Chondrocyte (in vitro differentiated cells): ENCODE results near the gene WFDC1. TPM values are rescaled to one million over a fixed set of nuclear protein-coding genes. Genes with fewer than 3 reads are reported as not detected.

Experiments
- DNase-seq: peaks from one replicate; pipeline ENCODE4 v3.0.0; 2021; ENCODE audit warnings: mixed read lengths, low spot score
- H3K27ac Mint-ChIP-seq: one replicate; pipeline ENCODE4 v1.8.0; 2021; ENCODE audit warnings: mild to moderate bottlenecking, moderate library complexity, mixed read lengths; ENCODE audit not compliant: unreplicated experiment
- H3K27me3 Mint-ChIP-seq: 2 replicates; pipeline ENCODE4 v1.8.0; 2021; ENCODE audit warnings: low read depth, mixed read lengths
- H3K36me3 Mint-ChIP-seq: 2 replicates; pipeline ENCODE4 v1.8.0; 2021; ENCODE audit warnings: low read depth, mixed read lengths
- H3K4me1 Mint-ChIP-seq: 2 replicates; pipeline ENCODE4 v1.8.0; 2021; ENCODE audit warnings: low read depth, mild to moderate bottlenecking, mixed read lengths
- H3K4me3 Mint-ChIP-seq: one replicate; pipeline ENCODE4 v1.8.0; 2021; ENCODE audit warnings: mild to moderate bottlenecking, moderate library complexity, mixed read lengths; ENCODE audit not compliant: unreplicated experiment
- H3K9me3 Mint-ChIP-seq: 2 replicates; pipeline ENCODE4 v1.8.0; 2021; ENCODE audit warnings: low read depth, mixed read lengths
- total RNA-seq: library from RNA; stranded (reverse); gene quantifications from 3 replicates; pipeline ENCODE4 v1.2.1, GENCODE V29; 2021
- TF ChIP-seq, protein P1 (sequence below): fragments of 200-600 bp; sonication (generic); IDR thresholded peaks from 2 replicates; pipeline ENCODE4 v1.5.0; 2021; ENCODE audit warnings: antibody characterized with exemption, mild to moderate bottlenecking, moderate library complexity

Gene WFDC1
- total RNA-seq, 1 donor from 2014 or later = 5.6 TPM

DNA sequence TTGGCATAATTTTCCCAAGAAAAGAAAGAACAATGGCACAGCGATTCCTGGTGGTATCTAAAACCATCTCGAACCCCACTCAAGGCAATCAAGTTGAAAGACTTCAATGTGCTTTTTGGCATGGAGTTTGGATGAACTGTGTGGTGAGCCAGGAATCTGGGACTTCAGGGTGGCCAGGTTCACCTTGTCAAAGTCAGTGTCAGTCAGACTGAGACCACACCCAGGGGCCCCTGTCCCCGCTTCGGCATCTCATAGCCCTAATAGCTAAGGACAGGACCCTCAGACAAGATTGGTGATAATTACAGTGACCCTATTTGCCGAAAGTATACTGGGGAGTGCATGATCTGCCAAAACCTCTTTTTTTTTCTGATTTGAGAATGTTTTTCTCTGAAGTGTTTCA lies 25.8 kb downstream of the WFDC1 start:
- TF ChIP-seq, protein P1, sequence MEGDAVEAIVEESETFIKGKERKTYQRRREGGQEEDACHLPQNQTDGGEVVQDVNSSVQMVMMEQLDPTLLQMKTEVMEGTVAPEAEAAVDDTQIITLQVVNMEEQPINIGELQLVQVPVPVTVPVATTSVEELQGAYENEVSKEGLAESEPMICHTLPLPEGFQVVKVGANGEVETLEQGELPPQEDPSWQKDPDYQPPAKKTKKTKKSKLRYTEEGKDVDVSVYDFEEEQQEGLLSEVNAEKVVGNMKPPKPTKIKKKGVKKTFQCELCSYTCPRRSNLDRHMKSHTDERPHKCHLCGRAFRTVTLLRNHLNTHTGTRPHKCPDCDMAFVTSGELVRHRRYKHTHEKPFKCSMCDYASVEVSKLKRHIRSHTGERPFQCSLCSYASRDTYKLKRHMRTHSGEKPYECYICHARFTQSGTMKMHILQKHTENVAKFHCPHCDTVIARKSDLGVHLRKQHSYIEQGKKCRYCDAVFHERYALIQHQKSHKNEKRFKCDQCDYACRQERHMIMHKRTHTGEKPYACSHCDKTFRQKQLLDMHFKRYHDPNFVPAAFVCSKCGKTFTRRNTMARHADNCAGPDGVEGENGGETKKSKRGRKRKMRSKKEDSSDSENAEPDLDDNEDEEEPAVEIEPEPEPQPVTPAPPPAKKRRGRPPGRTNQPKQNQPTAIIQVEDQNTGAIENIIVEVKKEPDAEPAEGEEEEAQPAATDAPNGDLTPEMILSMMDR = no peak
- peaks cover 20% of the 10 kb centered on the region for H3K27me3 Mint-ChIP-seq
- peaks cover 2% of the 10 kb centered on the region for H3K36me3 Mint-ChIP-seq
- no peak overlapping the region for H3K27ac Mint-ChIP-seq
- H3K4me1 Mint-ChIP-seq = no peaks in the 10 kb centered on the region
- DNase-seq = peak; percentile 29
- no peak overlapping the region for H3K4me3 Mint-ChIP-seq
- H3K9me3 Mint-ChIP-seq = peaks cover 3% of the 10 kb centered on the region

DNA sequence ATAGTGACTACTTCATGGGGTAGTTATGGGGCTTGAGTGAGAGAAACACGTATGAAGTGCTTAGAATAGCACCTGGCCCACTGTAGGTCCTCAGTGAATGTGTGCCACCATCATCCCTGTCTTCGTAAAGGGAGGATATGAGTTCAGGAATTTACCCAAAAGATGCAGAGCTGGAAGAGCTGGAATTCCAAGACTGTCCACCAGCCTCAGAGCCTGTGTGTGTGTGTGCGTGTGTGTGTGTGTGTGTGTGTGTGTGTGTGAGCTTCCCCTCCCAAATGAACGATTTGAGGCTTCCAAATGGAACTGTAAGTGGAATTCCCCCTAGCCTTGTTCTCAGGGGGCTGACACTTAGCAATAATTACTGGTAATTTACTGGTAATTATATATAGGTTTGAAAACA lies 27.3 kb downstream of the WFDC1 start:
- H3K4me3 Mint-ChIP-seq = no peak overlapping the region
- peaks cover 20% of the 10 kb centered on the region for H3K27me3 Mint-ChIP-seq
- H3K36me3 Mint-ChIP-seq = peaks cover 2% of the 10 kb centered on the region

DNA sequence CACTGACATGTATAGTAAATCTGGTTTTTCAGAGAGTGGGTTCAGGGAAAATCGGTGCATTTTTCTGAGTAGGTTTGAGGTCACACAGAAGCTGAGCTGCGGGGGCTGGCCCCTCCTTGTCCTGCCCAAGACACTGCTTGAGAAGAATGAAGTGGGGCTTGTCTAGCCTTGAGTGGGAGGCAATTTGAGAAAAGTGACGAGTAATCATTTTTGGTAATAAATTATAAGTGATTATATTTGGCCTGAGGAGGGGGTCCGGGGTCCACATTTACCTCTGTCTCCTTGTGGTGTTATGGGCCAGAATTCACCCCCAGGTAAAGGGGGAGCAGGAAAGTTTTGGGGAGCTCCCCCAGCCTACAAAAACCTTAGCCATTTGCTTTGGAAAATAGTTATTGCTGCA lies 28.1 kb downstream of the WFDC1 start:
- TF ChIP-seq, protein P1 = no peak
- peak; percentile 2 for DNase-seq
- H3K36me3 Mint-ChIP-seq = peaks cover 1% of the 10 kb centered on the region
- no peaks in the 10 kb centered on the region for H3K4me1 Mint-ChIP-seq
- H3K27me3 Mint-ChIP-seq = peaks cover 20% of the 10 kb centered on the region
- no peak overlapping the region for H3K4me3 Mint-ChIP-seq
- H3K9me3 Mint-ChIP-seq = peaks cover 2% of the 10 kb centered on the region
- no peak overlapping the region for H3K27ac Mint-ChIP-seq

More for the DNA sequence above, 27.3 kb downstream of the WFDC1 start:
- Mint-ChIP-seq H3K9me3 (peaks cover 3% of the 10 kb centered on the region), H3K4me1 (no peaks in the 10 kb centered on the region), H3K27ac (no peak overlapping the region)
- TF ChIP-seq, protein P1 = no peak
- DNase-seq = no peak

DNA sequence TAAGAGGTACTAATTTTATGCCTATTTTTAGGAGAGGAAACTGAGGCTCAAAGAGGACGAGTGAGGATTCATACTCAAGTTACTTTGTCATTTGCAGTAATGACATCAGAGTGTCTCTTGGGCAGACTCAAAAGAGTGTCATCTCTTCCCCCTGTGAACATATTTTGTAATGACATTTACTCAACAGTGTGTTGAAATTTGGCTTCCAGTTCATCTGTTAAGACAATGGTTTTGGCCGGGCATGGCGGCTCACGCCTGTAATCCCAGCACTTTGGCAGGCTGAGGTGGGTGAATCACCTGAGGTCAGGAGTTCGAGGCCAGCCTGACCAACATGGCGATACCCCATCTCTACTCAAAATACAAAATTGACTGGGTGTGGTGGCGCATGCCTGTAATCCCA lies 28.9 kb downstream of the WFDC1 start:
- Mint-ChIP-seq H3K36me3 (no peaks in the 10 kb centered on the region), H3K4me1 (no peaks in the 10 kb centered on the region), H3K27ac (no peak overlapping the region), H3K4me3 (no peak overlapping the region), H3K9me3 (no peaks in the 10 kb centered on the region), H3K27me3 (peaks cover 22% of the 10 kb centered on the region)
- DNase-seq = peak; percentile 29
- TF ChIP-seq, protein P1 = no peak

DNA sequence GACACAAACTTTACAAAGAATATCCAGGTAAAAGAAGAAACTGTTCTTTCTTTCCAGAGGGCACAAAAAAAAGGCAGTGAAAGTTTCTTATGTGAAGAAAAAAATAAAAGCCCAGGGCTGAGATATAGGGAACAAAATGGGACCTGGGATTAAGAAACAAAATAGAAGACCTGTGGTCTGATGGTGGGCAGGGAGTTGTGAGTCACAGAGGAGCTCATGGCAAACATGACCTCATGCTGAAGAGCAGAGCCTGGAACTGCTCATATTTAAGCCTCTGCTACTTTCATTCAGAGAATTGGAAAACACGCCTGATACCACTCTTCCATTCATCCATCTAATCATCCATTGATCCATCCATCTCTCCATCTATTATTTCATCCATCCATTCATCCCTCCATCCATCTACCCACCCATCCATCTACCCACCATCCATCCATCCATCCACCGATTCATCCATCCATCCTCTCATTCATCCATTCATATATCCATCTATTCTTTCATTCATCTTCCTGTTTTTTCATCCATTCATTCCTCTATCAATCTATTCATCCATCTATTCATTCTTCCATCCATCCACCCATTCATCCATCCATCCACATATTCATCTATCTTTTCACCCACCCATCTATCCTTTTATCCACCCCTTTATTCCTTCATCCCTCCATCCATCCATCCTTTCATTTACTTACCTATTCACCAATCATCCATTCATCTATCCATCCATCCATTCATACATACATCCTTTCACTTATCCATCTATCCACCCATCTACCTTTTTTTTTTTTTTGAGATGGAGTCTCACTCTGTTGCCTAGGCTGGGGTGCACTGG lies 30.0 kb downstream of the WFDC1 start:
- peaks cover 16% of the 10 kb centered on the region for H3K27me3 Mint-ChIP-seq
- no peaks in the 10 kb centered on the region for H3K4me1 Mint-ChIP-seq
- DNase-seq = no peak
- no peaks in the 10 kb centered on the region for H3K36me3 Mint-ChIP-seq
- no peak overlapping the region for H3K27ac Mint-ChIP-seq
- TF ChIP-seq, protein P1 = no peak
- H3K9me3 Mint-ChIP-seq = no peaks in the 10 kb centered on the region
- no peak overlapping the region for H3K4me3 Mint-ChIP-seq
